HG02938 (cell line): ENCODE measurements around the gene PMP22.
"Not testable (repeated sequence)": the region's sequence is repeated elsewhere in the genome, so short reads cannot be mapped to it uniquely, and the experiment has no call there.

Experiments used
- ATAC-seq: cut with Tn5 transposase; IDR thresholded peaks from one replicate; pipeline ENCODE4 v1.9.1; 2021; ENCODE audit warnings: mild to moderate bottlenecking, moderate library complexity; ENCODE audit not compliant: unreplicated experiment

The PMP22 gene

GRCh38 chr17:15257258-15257788 lies 7.8 kb downstream of the PMP22 start:
- ATAC-seq = peak; percentile 64

- no peak for ATAC-seq
These were observed 8.4 kb downstream of the PMP22 start for GRCh38 chr17:15256689-15257088.

DNA sequence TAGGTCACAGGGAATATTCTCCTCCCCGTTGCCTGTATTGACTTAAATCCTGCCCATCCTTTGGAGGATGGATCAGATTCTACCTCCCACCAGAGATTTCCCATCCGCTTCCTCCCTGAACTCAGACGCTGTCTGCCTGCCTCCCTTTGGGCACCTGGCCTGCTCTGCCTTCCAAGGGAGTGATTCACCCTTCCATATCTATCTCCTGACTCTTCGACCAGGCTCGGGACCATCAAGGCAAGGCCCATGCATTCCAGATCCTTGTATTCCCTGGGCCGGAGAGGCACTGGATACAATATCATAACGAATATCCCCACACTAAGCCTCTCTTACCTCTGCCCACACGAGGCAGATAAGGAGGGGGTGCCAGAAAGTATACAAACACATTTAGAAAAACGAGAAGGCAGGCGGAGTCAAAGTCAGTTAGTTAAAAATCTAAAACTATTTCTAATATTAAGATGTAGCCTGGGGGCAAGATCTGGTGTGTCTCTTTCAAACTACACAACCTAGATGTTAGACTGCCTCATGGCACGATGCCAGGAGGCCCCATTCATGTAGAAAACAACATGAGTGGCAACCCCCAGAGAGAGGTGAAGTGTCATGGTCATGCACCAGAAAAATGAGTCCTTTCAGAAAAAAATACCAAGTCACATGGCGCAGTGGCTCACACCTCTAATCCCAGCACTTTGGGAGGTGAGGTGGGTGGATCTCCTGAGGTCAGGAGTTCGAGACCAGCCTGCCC lies 9.2 kb downstream of the PMP22 start:
- ATAC-seq = no peak

DNA sequence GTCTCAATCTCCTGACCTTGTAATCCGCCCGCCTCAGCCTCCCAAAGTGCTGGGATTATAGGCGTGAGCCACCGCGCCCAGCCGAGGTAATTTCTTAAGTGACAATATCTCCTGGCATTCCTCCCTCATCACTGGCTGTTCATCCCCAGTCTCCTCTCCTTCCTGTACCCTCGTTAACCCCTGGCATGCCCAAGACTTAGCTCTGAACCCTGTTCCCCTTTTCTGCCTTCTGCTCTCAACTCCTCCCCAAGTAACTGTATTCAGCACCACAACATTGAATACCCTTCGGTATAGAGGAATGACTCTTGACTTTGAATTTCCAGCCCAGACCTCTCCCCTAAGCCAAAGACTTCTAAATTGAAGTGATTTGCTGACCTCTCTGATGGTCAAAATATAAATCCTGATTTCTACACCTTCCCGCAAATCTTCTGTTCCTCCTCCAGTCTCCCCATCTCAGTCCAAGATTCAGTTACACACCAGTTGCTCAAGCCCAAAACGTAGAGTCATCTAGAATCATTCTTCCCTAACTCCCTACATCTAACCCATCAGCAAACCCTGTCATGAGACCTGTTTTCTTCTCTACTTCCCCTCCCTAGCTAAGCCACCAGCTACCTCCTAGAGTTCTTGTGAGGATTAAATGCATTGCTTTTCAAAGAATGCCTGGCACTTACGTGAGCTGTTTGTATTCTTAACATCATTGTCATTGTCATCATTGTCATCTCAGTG lies 14.8 kb downstream of the PMP22 start:
- ATAC-seq = no peak

- no peak for ATAC-seq
These were observed 15.6 kb downstream of the PMP22 start for GRCh38 chr17:15249487-15249886.

DNA sequence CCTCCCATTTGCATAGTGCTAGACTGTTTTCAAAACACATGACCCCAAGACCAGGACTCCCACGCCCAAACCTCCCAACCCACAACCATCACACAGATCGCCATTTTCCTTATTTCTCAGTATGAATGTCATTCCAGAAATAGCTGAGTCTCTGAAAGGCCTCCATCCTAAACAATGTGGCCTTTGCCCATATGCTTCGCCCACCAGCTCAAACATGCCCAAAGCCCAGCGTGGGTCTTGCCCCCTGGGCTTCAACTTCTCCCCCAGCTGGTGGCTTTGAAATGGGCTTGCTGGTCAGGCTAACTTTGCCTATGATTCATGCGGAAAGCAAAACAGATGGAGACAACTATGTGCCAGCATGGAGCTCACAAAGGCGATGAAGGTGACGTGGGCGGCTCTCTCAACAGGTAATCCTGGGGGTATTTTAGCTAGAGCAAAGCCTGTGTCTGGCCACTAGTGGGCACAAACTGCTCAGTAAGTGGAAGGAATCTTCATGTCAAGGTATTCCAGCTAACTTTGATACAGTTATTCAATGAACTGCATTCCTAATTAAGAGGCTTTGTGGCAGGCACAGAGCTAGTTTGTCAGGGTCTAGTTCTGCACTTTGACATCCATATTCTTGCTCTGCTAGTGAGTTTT lies 17.1 kb downstream of the PMP22 start:
- no peak for ATAC-seq

- ATAC-seq = no peak
These were observed 20.1 kb downstream of the PMP22 start for GRCh38 chr17:15245054-15245453.

DNA sequence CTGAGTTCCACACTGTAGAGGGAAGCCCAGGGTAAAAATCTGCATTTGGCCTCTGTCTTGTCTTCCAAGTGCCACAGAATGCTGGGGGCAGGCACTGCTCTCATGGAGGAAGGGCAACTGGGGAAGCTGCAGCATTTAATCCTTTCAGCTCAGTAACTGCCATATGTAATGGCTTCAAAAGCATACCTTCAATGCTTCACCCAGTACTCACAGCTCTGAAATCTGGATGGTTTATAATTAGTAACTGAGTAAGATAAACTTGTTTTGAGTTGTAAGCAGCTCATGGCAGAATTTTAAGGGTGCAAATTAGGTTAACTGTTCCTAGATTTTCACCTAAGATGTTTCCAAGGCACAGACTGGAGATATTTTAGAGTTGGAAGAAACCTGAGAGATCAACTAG lies 24.5 kb downstream of the PMP22 start:
- ATAC-seq = no peak

GRCh38 chr17:15239491-15239890 lies 25.6 kb downstream of the PMP22 start:
- ATAC-seq = no peak

DNA sequence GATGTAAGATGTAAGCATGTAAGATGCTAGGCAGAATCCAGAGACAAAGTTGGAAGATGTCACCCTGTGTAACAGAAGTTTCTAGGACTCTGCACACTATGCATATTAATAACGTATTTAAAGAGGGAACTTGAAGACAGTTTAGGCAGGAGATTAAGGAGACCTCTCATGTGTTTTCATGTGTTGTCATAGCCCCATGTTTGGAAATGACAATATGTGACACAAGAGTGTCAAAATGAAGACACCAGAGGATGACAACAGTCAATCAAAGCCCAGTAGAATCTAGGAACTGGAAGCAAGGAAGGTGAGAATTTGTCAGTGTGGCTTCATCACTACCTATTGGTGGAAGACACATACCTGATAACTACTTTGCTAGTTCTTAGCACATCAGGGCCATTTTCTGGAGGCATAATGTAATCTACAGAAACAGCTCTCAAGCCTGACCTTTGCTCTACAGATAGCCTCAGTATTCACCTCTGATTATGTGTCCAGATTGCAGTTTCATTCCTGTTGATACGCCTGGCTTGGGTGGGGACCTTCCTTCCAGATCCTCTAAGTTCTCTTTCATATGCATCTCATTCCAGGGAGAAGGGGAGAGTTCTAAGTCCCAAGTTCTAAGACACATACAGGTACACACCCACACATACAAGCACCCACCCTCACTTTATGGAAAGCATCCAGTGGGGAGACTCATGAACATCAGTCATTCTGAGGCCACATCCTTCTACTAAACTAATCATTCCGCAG lies 26.3 kb downstream of the PMP22 start:
- ATAC-seq = no peak

GRCh38 chr17:15238057-15238456 lies 27.1 kb downstream of the PMP22 start:
- no peak for ATAC-seq

GRCh38 chr17:15237106-15237425 lies 28.1 kb downstream of the PMP22 start:
- no peak for ATAC-seq

DNA sequence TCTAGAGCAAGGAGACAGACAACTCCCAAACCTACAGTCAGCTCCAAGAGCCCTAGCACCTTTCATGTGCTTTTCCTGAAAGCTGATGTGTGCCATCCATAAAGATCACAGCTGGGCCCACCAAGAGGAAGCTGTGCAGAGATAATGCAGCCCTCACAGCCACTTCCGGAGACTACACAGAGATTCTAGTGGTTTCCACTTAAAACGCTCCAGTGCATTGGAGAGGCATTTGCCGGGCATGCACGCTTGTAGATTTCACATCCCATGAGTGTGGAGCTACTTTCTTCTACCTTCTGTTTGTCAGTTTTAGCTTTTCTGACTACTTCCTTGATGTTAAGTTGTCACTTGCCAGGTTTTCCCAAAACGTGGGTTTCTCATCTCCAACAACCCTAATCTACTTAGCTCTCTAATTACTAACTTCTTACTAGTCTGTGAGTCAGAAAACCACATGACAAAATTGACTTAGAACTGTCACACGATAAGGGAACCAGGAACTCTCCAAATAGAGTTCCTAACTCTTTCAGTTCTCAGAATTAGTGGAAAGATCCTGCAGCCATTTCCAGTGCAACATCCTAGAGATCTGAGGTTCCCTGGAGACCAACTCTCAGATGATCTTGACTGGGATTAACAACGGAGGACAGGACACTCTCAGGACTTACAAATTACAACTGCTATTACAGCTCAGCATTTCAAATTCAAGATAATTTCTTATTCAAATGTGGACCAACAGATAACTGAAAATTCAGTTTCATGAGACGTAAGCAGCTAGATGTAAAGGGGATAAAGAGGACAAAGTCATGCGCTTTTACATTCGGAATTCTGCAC lies 28.6 kb downstream of the PMP22 start:
- no peak for ATAC-seq

DNA sequence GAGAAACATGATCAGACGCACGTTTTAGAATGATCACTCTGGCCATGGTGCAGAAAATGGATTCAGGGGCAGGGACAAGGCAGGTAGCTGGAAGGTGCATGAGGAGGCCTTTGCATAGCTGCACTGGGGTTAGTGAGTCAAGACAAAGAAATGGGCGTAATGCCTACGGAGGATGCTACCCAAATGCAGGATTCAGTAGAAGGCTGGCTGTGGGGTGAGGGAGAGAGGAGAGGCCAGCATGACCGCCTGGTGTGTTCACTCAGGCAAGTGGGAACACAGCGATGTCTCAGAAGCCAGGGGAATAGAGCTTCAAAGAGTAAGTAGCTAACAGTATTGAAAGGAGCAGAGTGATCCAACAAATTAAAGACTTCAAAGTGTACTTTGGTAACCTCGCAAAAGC lies 31.2 kb downstream of the PMP22 start:
- ATAC-seq = no peak

- no peak for ATAC-seq
These were observed 31.9 kb downstream of the PMP22 start for GRCh38 chr17:15233022-15233805.

DNA sequence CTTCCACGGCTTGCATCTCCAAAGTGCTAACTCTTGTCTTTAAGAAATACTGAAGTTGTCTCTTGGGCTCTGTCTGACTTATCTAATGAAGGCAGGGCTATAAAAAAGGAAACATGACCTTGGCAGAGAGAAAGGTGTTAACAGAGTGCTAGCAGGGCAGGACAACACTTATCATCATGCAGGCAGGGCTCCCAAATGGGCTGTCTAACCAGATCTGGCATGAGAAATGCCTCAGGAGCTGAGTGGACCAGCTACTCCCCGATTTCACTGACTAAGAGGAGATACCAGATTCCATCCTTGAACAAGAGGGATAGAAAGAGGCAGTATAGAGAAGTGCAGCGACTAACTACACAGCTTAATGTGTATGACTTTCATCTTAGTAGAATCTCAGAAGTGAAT lies 32.6 kb downstream of the PMP22 start:
- no peak for ATAC-seq

GRCh38 chr17:15231851-15232516 lies 33.1 kb downstream of the PMP22 start:
- ATAC-seq = no peak

DNA sequence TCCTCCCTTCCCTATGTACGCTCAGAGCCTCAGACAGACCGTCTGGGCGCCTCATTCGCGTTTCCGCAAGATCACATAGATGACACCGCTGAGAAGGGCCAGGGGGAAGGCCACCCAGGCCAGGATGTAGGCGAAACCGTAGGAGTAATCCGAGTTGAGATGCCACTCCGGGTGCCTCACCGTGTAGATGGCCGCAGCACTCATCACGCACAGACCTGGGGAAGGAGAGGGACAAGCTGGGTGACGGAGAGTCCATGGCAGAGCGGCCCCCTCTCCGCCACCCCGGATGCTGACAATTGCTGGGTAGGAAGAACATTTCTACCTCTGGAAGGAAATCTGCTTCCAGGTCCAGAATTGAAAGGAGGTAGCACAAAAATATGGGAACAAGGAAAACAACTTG lies 34.3 kb downstream of the PMP22 start:
- ATAC-seq = no peak

DNA sequence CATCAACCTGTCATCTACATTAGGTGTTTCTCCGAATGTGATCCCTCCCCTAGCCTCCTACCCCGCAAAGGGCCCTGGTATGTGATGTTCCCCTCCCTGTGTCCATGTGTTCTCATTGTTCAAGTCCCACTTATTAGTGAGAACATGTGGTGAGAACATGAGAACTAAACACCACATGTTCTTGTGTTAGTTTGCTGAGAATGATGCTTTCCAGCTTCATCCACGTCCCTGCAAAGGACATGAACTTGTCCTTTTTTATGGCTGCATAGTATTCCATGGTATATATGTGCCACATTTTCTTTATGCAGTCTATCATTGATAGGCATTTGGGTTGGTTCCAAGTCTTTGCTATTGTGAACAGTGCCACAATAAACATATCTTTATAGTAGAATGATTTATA lies 43.3 kb downstream of the PMP22 start:
- not testable (repeated sequence) for ATAC-seq
